Parathyroid adenoma (tissue), 2 donors: ENCODE results near the gene P2RX1.

Source experiments
- H2AFZ ChIP-seq: fragments of 300-600 bp; sonication (generic); one replicate; pipeline ENCODE4 v1.7.0; 2017; ENCODE audit warnings: antibody characterized with exemption, mild to moderate bottlenecking
- H3K27ac ChIP-seq: fragments of 300-600 bp; sonication (generic); one replicate; pipeline ENCODE4 v1.7.0; 2017
- H3K27me3 ChIP-seq: fragments of 300-600 bp; sonication (generic); one replicate; pipeline ENCODE4 v1.7.0; 2017; ENCODE audit warnings: low read length; ENCODE audit not compliant: control insufficient read depth, insufficient read depth
- H3K36me3 ChIP-seq: fragments of 300-600 bp; sonication (generic); one replicate; pipeline ENCODE4 v1.7.0; 2017; ENCODE audit warnings: low read length; ENCODE audit not compliant: control insufficient read depth, insufficient read depth
- H3K4me1 ChIP-seq: fragments of 300-600 bp; sonication (generic); one replicate; pipeline ENCODE4 v1.7.0; 2017; ENCODE audit warnings: control low read depth
- H3K4me2 ChIP-seq: fragments of 300-600 bp; sonication (generic); one replicate; pipeline ENCODE4 v1.7.0; 2017; ENCODE audit warnings: low read length
- H3K4me3 ChIP-seq: fragments of 300-600 bp; sonication (generic); one replicate; pipeline ENCODE4 v1.7.0; 2017; ENCODE audit warnings: low read depth, low read length
- H3K79me2 ChIP-seq: fragments of 300-600 bp; sonication (generic); one replicate; pipeline ENCODE4 v1.7.0; 2017; ENCODE audit warnings: control low read depth
- H3K9ac ChIP-seq: fragments of 300-600 bp; sonication (generic); one replicate; pipeline ENCODE4 v1.7.0; 2017; ENCODE audit warnings: mild to moderate bottlenecking
- H3K9me3 ChIP-seq: fragments of 300-600 bp; sonication (generic); one replicate; pipeline ENCODE4 v1.7.0; 2017; ENCODE audit warnings: low read length; ENCODE audit not compliant: control insufficient read depth
- CTCF ChIP-seq: fragments of 300-600 bp; sonication (generic); IDR thresholded peaks from one replicate; pipeline ENCODE4 v1.7.0; 2017; ENCODE audit warnings: antibody characterized with exemption, mild to moderate bottlenecking
- donor health status: primary hyperparathyroidism.

Gene P2RX1

GRCh38 chr17:3921502-3922319, 5.4 kb upstream of the P2RX1 start:
- H3K27ac ChIP-seq: no peak overlapping the region
- H3K4me1 ChIP-seq: peaks cover 7% of the 10 kb centered on the region
- no peak overlapping the region for H3K4me2 ChIP-seq
- no peak for TF ChIP-seq CTCF
- H3K4me3 ChIP-seq: no peak overlapping the region
- no peaks in the 10 kb centered on the region for H3K9me3 ChIP-seq
- no peaks in the 10 kb centered on the region for H3K79me2 ChIP-seq
- H2AFZ ChIP-seq: no peak overlapping the region
- H3K36me3 ChIP-seq: no peaks in the 10 kb centered on the region
- no peaks in the 10 kb centered on the region for H3K27me3 ChIP-seq
- H3K9ac ChIP-seq: no peak overlapping the region

GRCh38 chr17:3921006-3921405, 4.7 kb upstream of the P2RX1 start:
- H3K27me3 ChIP-seq: no peaks in the 10 kb centered on the region
- peaks cover 7% of the 10 kb centered on the region for H3K4me1 ChIP-seq
- H3K4me3 ChIP-seq: no peak overlapping the region

GRCh38 chr17:3919123-3919624, 2.9 kb upstream of the P2RX1 start:
- Histone ChIP-seq H3K27ac (no peak overlapping the region), H2AFZ (no peak overlapping the region), H3K4me3 (no peak overlapping the region), H3K9me3 (no peaks in the 10 kb centered on the region), H3K79me2 (no peaks in the 10 kb centered on the region), H3K36me3 (no peaks in the 10 kb centered on the region), H3K9ac (no peak overlapping the region), H3K27me3 (no peaks in the 10 kb centered on the region), H3K4me2 (no peak overlapping the region), H3K4me1 (peaks cover 7% of the 10 kb centered on the region)
- TF ChIP-seq CTCF: no peak

More at GRCh38 chr17:3921006-3921405, 4.7 kb upstream of the P2RX1 start:
- Histone ChIP-seq H3K9ac (no peak overlapping the region), H3K4me2 (no peak overlapping the region), H3K79me2 (no peaks in the 10 kb centered on the region), H2AFZ (no peak overlapping the region), H3K36me3 (no peaks in the 10 kb centered on the region), H3K27ac (no peak overlapping the region), H3K9me3 (no peaks in the 10 kb centered on the region)
- TF ChIP-seq CTCF: no peak

- H3K27ac ChIP-seq: no peak overlapping the region
- no peaks in the 10 kb centered on the region for H3K79me2 ChIP-seq
- no peak overlapping the region for H3K9ac ChIP-seq
- H3K27me3 ChIP-seq: no peaks in the 10 kb centered on the region
- no peaks in the 10 kb centered on the region for H3K9me3 ChIP-seq
- no peak for TF ChIP-seq CTCF
- no peaks in the 10 kb centered on the region for H3K36me3 ChIP-seq
- H2AFZ ChIP-seq: no peak overlapping the region
- no peak overlapping the region for H3K4me2 ChIP-seq
- H3K4me3 ChIP-seq: no peak overlapping the region
- peaks cover 7% of the 10 kb centered on the region for H3K4me1 ChIP-seq
Measured at GRCh38 chr17:3918372-3919122, 2.3 kb upstream of the P2RX1 start.
